Activated T-cell treated with anti-CD3 and anti-CD28 coated beads, Interleukin-2, amount 50 U/mL, for 48 hours (primary cell): ENCODE measurements around the gene LSP1.
"Not testable (repeated sequence)": the region's sequence is repeated elsewhere in the genome, so short reads cannot be mapped to it uniquely, and the experiment has no call there.

ENCODE experiments used
- DNase-seq, 2 experiments: peaks; one replicate each; pipeline ENCODE4 v3.0.0-alpha.2; 2020

Gene LSP1

GRCh38 chr11:1852877-1853276, at the start of gene LSP1:
Gene LSP1 (plus strand): TSS chr11:1853084. CDS start chr11:1853145, 61 bp downstream.
- peak; percentile 87 to 90 for DNase-seq

- DNase-seq = no peak
These were observed 49.6 kb upstream of the LSP1 start for GRCh38 chr11:1803246-1803645.

- not testable (repeated sequence) for DNase-seq
These were observed 48.9 kb upstream of the LSP1 start for GRCh38 chr11:1803835-1804519.

- DNase-seq = no peak
These were observed 47.4 kb upstream of the LSP1 start for GRCh38 chr11:1805525-1805924.

- no peak for DNase-seq
These were observed 45.5 kb upstream of the LSP1 start for GRCh38 chr11:1807264-1807995.

GRCh38 chr11:1810761-1811160, 42.1 kb upstream of the LSP1 start:
- DNase-seq = no peak

GRCh38 chr11:1812274-1812673, 40.6 kb upstream of the LSP1 start:
- no peak for DNase-seq

- no peak for DNase-seq
These were observed 40.1 kb upstream of the LSP1 start for GRCh38 chr11:1812801-1813200.

GRCh38 chr11:1813356-1813755, 39.5 kb upstream of the LSP1 start:
- not testable (repeated sequence) for DNase-seq

- DNase-seq = no peak
These were observed 38.2 kb upstream of the LSP1 start for GRCh38 chr11:1814691-1815090.

- no peak for DNase-seq
These were observed 37.6 kb upstream of the LSP1 start for GRCh38 chr11:1815311-1815710.

GRCh38 chr11:1815751-1816150, 37.1 kb upstream of the LSP1 start:
- no peak for DNase-seq

- no peak for DNase-seq
These were observed 35.9 kb upstream of the LSP1 start for GRCh38 chr11:1817000-1817399.

- DNase-seq = no peak
These were observed 35.4 kb upstream of the LSP1 start for GRCh38 chr11:1817511-1817910.

- no peak for DNase-seq
These were observed 33.8 kb upstream of the LSP1 start for GRCh38 chr11:1819074-1819473.

- DNase-seq = no peak
These were observed 32.2 kb upstream of the LSP1 start for GRCh38 chr11:1820463-1821325.

GRCh38 chr11:1821562-1821961, 31.3 kb upstream of the LSP1 start:
- DNase-seq = no peak

GRCh38 chr11:1822648-1823375, 30.1 kb upstream of the LSP1 start:
- no peak for DNase-seq

GRCh38 chr11:1823376-1824220, 29.3 kb upstream of the LSP1 start:
- no peak for DNase-seq

- no peak for DNase-seq
These were observed 28.5 kb upstream of the LSP1 start for GRCh38 chr11:1824221-1825038.
